MM.1S (cell line): ENCODE measurements around the gene USP24.

Source experiments
- EZH2 ChIP-seq: fragments of 300-600 bp; sonication (generic); optimal IDR thresholded peaks from 2 replicates; pipeline ENCODE3; 2017; ENCODE audit warnings: low read depth, mild to moderate bottlenecking, antibody characterized with exemption, low read length, mixed read lengths
- EZH2phosphoT487 ChIP-seq: fragments of 300-600 bp; sonication (generic); IDR thresholded peaks from 2 replicates; pipeline ENCODE4 v1.6.1; 2018; ENCODE audit warnings: antibody characterized with exemption, low read length
- TF ChIP-seq, protein P1 (sequence below): fragments of 300-600 bp; sonication (generic); IDR thresholded peaks from 2 replicates; pipeline ENCODE4 v1.5.1; 2016; ENCODE audit warnings: antibody characterized with exemption, low read length, mixed read lengths

DNA sequence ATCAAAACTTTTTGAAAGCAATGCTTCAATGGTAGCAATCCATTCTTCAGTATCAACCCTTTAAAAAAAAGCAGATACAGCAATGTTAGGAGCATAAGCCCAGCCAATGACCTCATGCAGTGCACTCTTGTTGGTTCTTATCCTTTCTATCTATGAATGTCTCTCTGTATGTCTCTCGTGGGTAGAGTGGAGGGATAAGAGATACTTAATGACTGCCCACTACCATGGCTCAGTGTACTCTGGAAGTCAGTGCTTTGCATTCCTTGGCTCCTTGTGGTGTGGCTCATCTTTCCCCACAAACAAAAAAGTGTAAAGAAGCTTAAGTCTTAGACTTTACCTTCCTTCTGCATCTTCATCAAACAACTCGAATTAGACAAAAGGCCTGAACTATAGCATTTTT, 125.5 kb downstream of the USP24 start:
- TF ChIP-seq, protein P1, sequence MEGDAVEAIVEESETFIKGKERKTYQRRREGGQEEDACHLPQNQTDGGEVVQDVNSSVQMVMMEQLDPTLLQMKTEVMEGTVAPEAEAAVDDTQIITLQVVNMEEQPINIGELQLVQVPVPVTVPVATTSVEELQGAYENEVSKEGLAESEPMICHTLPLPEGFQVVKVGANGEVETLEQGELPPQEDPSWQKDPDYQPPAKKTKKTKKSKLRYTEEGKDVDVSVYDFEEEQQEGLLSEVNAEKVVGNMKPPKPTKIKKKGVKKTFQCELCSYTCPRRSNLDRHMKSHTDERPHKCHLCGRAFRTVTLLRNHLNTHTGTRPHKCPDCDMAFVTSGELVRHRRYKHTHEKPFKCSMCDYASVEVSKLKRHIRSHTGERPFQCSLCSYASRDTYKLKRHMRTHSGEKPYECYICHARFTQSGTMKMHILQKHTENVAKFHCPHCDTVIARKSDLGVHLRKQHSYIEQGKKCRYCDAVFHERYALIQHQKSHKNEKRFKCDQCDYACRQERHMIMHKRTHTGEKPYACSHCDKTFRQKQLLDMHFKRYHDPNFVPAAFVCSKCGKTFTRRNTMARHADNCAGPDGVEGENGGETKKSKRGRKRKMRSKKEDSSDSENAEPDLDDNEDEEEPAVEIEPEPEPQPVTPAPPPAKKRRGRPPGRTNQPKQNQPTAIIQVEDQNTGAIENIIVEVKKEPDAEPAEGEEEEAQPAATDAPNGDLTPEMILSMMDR, result no peak
- no peak for TF ChIP-seq EZH2phosphoT487
- TF ChIP-seq EZH2, result no peak
